Neutrophil (primary cell): ENCODE results near the gene TMEM254.
"Not testable (repeated sequence)": the region's sequence is repeated elsewhere in the genome, so short reads cannot be mapped to it uniquely, and the experiment has no call there.

ENCODE experiments used
- H3K27ac ChIP-seq: fragments of 200-600 bp; sonication (generic); 2 replicates; pipeline ENCODE4 v1.5.1; 2016; ENCODE audit warnings: mild to moderate bottlenecking, moderate library complexity
- H3K27me3 ChIP-seq: fragments of 200-600 bp; sonication (generic); 2 replicates; pipeline ENCODE4 v1.6.0; 2016; ENCODE audit warnings: mild to moderate bottlenecking
- H3K36me3 ChIP-seq: fragments of 200-600 bp; sonication (generic); 2 replicates; pipeline ENCODE4 v1.5.1; 2017
- H3K4me1 ChIP-seq, 2 experiments: fragments of 200-600 bp in 1 of 2; sonication (generic) in 1 of 2; 1 replicate in 1 of 2; 2 replicates in 1 of 2; pipeline versions ENCODE4 v1.5.1 to v1.6.1; 2013 to 2016; ENCODE audit warnings: low read depth in 1 of 2, low read length in 1 of 2, mild to moderate bottlenecking in 1 of 2, moderate library complexity in 1 of 2; ENCODE audit not compliant: control insufficient read depth in 1 of 2, insufficient read depth in 1 of 2
- H3K4me3 ChIP-seq, 2 experiments: fragments of 200-600 bp in 1 of 2; sonication (generic) in 1 of 2; 1 replicate in 1 of 2; 2 replicates in 1 of 2; pipeline ENCODE4 v1.5.1; 2013 to 2016; ENCODE audit warnings: low read depth in 1 of 2, low read length in 1 of 2, mild to moderate bottlenecking in 1 of 2, moderate library complexity in 1 of 2
- H3K9me3 ChIP-seq: fragments of 200-600 bp; sonication (generic); 2 replicates; pipeline ENCODE4 v1.5.1; 2016
- CTCF ChIP-seq: fragments of 200-600 bp; sonication (generic); IDR thresholded peaks from 2 replicates; pipeline ENCODE4 v1.5.1; 2016; ENCODE audit warnings: antibody characterized with exemption

TMEM254 gene

GRCh38 chr10:80055760-80056159 is 22.7 kb upstream of the TMEM254 start:
- H3K27ac ChIP-seq, result no peak overlapping the region
- H3K27me3 ChIP-seq, result no peaks in the 10 kb centered on the region
- no peaks in the 10 kb centered on the region for H3K36me3 ChIP-seq
- H3K9me3 ChIP-seq, result no peaks in the 10 kb centered on the region
- no peak overlapping the region for H3K4me3 ChIP-seq
- TF ChIP-seq CTCF, result no peak
- no peaks in the 10 kb centered on the region for H3K4me1 ChIP-seq

- Histone ChIP-seq H3K9me3 (no peaks in the 10 kb centered on the region), H3K4me1 (no peaks in the 10 kb centered on the region), H3K4me3 (no peak overlapping the region), H3K27me3 (no peaks in the 10 kb centered on the region), H3K27ac (no peak overlapping the region), H3K36me3 (no peaks in the 10 kb centered on the region)
- TF ChIP-seq CTCF, result no peak
These were observed 21.3 kb upstream of the TMEM254 start for GRCh38 chr10:80057171-80057570.

GRCh38 chr10:80064120-80064886 is 14.2 kb upstream of the TMEM254 start:
- Histone ChIP-seq H3K27ac (no peak overlapping the region), H3K4me1 (no peaks in the 10 kb centered on the region), H3K9me3 (no peaks in the 10 kb centered on the region), H3K27me3 (no peaks in the 10 kb centered on the region), H3K36me3 (no peaks in the 10 kb centered on the region), H3K4me3 (no peak overlapping the region)
- TF ChIP-seq CTCF, result no peak

- H3K36me3 ChIP-seq, result no peaks in the 10 kb centered on the region
- no peaks in the 10 kb centered on the region for H3K9me3 ChIP-seq
- H3K4me3 ChIP-seq, result no peak overlapping the region
- no peaks in the 10 kb centered on the region for H3K4me1 ChIP-seq
- no peak for TF ChIP-seq CTCF
- no peak overlapping the region for H3K27ac ChIP-seq
- H3K27me3 ChIP-seq, result no peaks in the 10 kb centered on the region
These were observed 11.7 kb upstream of the TMEM254 start for GRCh38 chr10:80066809-80067208.

GRCh38 chr10:80067821-80068220 is 10.6 kb upstream of the TMEM254 start:
- not testable (repeated sequence) for H3K4me3 ChIP-seq, H3K9me3 ChIP-seq, H3K36me3 ChIP-seq, H3K4me1 ChIP-seq, H3K27ac ChIP-seq, H3K27me3 ChIP-seq

GRCh38 chr10:80068270-80068669 is 10.2 kb upstream of the TMEM254 start:
- no peak for TF ChIP-seq CTCF
- Histone ChIP-seq H3K36me3 (no peaks in the 10 kb centered on the region), H3K27ac (no peak overlapping the region)

More at GRCh38 chr10:80068270-80068669, 10.2 kb upstream of the TMEM254 start:
- Histone ChIP-seq H3K4me3 (no peak overlapping the region), H3K9me3 (no peaks in the 10 kb centered on the region), H3K27me3 (no peaks in the 10 kb centered on the region), H3K4me1 (no peaks in the 10 kb centered on the region)
